NCI-H2081 (cell line): ENCODE data around the gene PRAMEF7.
"Not testable (repeated sequence)": the region's sequence is repeated elsewhere in the genome, so short reads cannot be mapped to it uniquely, and the experiment has no call there.

Experiments
- DNase-seq, 2 experiments: peaks; one replicate each; lab custom pipeline; 2025; lab: John Stamatoyannopoulos, UW

PRAMEF7 gene

GRCh38 chr1:12916310-12916709 lies at the start of gene PRAMEF7:
Gene PRAMEF7 (plus strand): TSS chr1:12916610. CDS start chr1:12917693, 1,083 bp downstream.
- DNase-seq, result not testable (repeated sequence)

GRCh38 chr1:12878453-12878852 lies 38.0 kb upstream of the PRAMEF7 start:
- DNase-seq, result not testable (repeated sequence)

DNA sequence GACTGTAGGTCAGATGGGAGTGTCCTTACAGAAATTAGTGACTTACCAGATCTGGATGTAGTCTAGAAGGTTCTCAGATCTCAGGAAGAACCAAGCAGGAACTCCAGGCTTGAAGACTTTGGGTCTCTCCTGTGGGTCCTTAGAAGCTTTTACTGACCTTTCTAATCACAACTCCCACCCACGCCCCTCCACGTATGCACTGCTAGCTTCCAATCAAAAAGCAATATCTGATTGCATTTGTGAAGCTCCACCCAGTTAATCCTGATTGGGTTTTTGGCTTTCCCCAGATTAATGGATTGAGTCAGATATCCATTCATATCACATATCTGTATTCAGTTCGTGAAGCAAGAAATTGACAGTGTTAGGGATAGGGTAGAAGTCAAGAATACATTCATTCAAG lies 30.3 kb upstream of the PRAMEF7 start, which contains the start of gene PRAMEF4:
TSS of gene PRAMEF4 (minus strand) at position 101 of the 400 bp plus-strand sequence. CDS start 2,807 bp downstream, outside the sequence.
- not testable (repeated sequence) for DNase-seq

- not testable (repeated sequence) for DNase-seq
Observed at GRCh38 chr1:12898170-12898569, 18.2 kb upstream of the PRAMEF7 start, which contains the start of gene PRAMEF10. Gene PRAMEF10 (minus strand): TSS chr1:12898270. CDS start chr1:12895847, 2,423 bp downstream.

DNA sequence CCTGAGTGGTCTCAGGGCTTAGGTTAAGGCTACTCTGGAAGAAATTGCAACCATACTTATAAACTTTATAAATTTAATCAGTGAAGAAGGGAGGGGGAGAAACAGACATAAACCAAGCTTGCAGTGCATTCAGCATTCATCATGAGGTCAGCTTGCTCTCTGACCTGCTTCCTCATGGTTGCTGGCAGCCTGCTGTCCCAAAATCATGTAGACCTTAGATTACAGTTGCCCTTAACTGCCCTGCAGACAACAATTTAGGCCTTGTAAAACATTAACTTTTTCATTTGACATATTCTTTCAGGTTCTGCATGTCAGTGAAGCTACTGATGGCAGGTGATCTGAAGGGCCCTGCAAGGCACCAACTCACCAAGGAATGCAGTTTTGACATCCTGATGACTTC lies 17.2 kb upstream of the PRAMEF7 start:
- DNase-seq, result not testable (repeated sequence)

GRCh38 chr1:12903793-12904572 lies 12.4 kb upstream of the PRAMEF7 start:
- not testable (repeated sequence) for DNase-seq

- not testable (repeated sequence) for DNase-seq
Observed at GRCh38 chr1:12921749-12922148, 5.3 kb downstream of the PRAMEF7 start.

- not testable (repeated sequence) for DNase-seq
Observed at GRCh38 chr1:12924368-12924767, 8.0 kb downstream of the PRAMEF7 start.

GRCh38 chr1:12947480-12947879 lies 31.1 kb downstream of the PRAMEF7 start, which contains the start of gene PRAMEF6:
Gene PRAMEF6 (minus strand): TSS chr1:12947580. CDS start chr1:12942518, 5,062 bp downstream.
- DNase-seq, result not testable (repeated sequence)
